ENCODE data around the gene SEMA4D.

Gene SEMA4D

DNA sequence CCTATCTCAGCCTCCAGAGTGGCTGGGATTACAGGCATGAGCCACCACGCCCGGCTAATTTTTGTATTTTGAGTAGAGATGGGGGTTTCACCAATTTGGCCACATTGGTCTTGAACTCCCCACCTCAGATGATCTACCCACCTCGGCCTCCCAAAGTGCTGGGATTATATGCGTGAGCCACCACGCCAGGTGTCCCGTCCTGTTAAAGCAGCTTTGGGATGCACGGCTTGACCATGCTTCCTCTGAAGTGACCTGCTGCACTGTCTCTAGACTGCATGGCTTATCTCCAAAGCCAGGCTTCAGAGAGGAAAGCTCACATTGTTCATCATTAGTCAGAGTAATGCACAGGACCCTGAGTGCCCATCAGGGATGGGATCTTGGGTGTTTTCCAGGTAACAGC is 45.4 kb downstream of the SEMA4D start:
- no peaks in the 10 kb centered on the region for H3K27me3 ChIP-seq (ENCODE audit: insufficient read depth, low read length)
- no peak overlapping the region for H3K4me2 ChIP-seq (ENCODE audit: low read length)
- no peak overlapping the region for H3K9ac ChIP-seq (ENCODE audit: low read length)
- no peaks in the 10 kb centered on the region for H3K36me3 ChIP-seq (ENCODE audit: insufficient read depth, low read length)
- no peaks in the 10 kb centered on the region for H3K79me2 ChIP-seq (ENCODE audit: insufficient read depth, low read length)
- no peaks in the 10 kb centered on the region for H4K20me1 ChIP-seq (ENCODE audit: insufficient read depth, low read length)
- H2AFZ ChIP-seq (ENCODE audit: low read length), result no peak overlapping the region
- no peaks in the 10 kb centered on the region for H3F3A ChIP-seq (ENCODE audit: insufficient read depth, low read length)
- H3K4me3 ChIP-seq (ENCODE audit: low read depth, low read length, poor library complexity, severe bottlenecking), result no peak overlapping the region
- no peaks in the 10 kb centered on the region for H3K4me1 ChIP-seq (ENCODE audit: insufficient read depth, low read length, severe bottlenecking)
- H3K9me2 ChIP-seq (ENCODE audit: low read depth, low read length), result no peaks in the 10 kb centered on the region
- no peaks in the 10 kb centered on the region for H3K9me3 ChIP-seq (ENCODE audit: low read length)
- no peak overlapping the region for H3K27ac ChIP-seq (ENCODE audit: low read depth, low read length, poor library complexity, severe bottlenecking)
- TF ChIP-seq EZH2 (IDR thresholded peaks at IDR 0.05; ENCODE audit: borderline replicate concordance, low read length) (no peak), CTCF (IDR thresholded peaks at IDR 0.05; ENCODE audit: low read length) (no peak)

DNA sequence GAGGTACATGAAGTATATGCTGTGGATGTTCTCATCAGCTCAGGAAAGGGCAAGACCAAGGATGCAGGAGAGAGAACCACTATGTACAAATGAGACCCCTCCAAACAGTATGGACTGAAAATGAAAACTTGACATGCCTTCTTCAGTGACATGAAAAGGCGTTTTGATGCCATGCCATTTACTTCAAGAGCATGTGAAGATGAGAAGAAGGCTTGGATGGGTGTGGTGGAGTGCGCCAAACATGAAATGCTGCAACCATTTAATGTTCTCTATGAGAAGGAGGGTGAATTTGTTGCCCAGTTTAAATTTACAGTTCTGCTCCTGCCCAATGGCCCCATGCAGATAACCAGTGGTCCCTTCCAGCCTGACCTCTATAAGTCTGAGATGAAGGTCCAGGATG is 47.7 kb downstream of the SEMA4D start:
- Histone ChIP-seq H3K36me3 (ENCODE audit: insufficient read depth, low read length) (no peaks in the 10 kb centered on the region), H3K4me2 (ENCODE audit: low read length) (no peak overlapping the region), H4K20me1 (ENCODE audit: insufficient read depth, low read length) (no peaks in the 10 kb centered on the region), H3K9me3 (ENCODE audit: low read length) (no peaks in the 10 kb centered on the region), H3K27ac (ENCODE audit: low read depth, low read length, poor library complexity, severe bottlenecking) (no peak overlapping the region), H3K9ac (ENCODE audit: low read length) (no peak overlapping the region), H3K79me2 (ENCODE audit: insufficient read depth, low read length) (no peaks in the 10 kb centered on the region), H3K27me3 (ENCODE audit: insufficient read depth, low read length) (no peaks in the 10 kb centered on the region), H3K4me1 (ENCODE audit: insufficient read depth, low read length, severe bottlenecking) (no peaks in the 10 kb centered on the region), H2AFZ (ENCODE audit: low read length) (no peak overlapping the region), H3F3A (ENCODE audit: insufficient read depth, low read length) (no peaks in the 10 kb centered on the region), H3K9me2 (ENCODE audit: low read depth, low read length) (no peaks in the 10 kb centered on the region), H3K4me3 (ENCODE audit: low read depth, low read length, poor library complexity, severe bottlenecking) (no peak overlapping the region)
- no peak for TF ChIP-seq EZH2 (IDR thresholded peaks at IDR 0.05; ENCODE audit: borderline replicate concordance, low read length)

GRCh38 chr9:89449261-89449671 is 48.6 kb downstream of the SEMA4D start:
- no peaks in the 10 kb centered on the region for H3K79me2 ChIP-seq (ENCODE audit: insufficient read depth, low read length)
- TF ChIP-seq CTCF (IDR thresholded peaks at IDR 0.05; ENCODE audit: low read length) (no peak), EZH2 (IDR thresholded peaks at IDR 0.05; ENCODE audit: borderline replicate concordance, low read length) (no peak)

DNA sequence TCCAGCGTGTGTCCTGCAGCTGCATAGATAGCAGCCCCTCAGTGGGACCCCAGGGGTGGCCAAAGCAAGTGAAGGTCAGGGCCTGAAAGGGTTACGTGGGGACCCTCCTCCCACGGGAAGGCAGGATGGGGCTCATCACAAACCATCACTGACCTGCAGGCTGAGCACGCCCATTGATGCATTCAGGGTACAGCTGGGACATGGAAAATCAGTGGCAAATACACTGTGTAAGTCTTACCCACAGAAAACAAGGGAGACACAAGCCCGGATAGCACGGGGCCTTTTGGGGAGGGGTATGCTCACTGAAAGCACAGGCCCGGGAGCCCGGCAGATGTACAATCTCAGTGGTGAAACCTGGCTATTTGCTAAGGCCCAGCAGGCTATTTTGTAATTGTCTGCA is 49.1 kb downstream of the SEMA4D start:
- no peak overlapping the region for H3K27ac ChIP-seq (ENCODE audit: low read depth, low read length, poor library complexity, severe bottlenecking)
- TF ChIP-seq EZH2 (IDR thresholded peaks at IDR 0.05; ENCODE audit: borderline replicate concordance, low read length), result no peak
- TF ChIP-seq CTCF (IDR thresholded peaks at IDR 0.05; ENCODE audit: low read length), result no peak
- no peaks in the 10 kb centered on the region for H3K9me2 ChIP-seq (ENCODE audit: low read depth, low read length)
- no peaks in the 10 kb centered on the region for H4K20me1 ChIP-seq (ENCODE audit: insufficient read depth, low read length)
- H3K9ac ChIP-seq (ENCODE audit: low read length), result no peak overlapping the region
- H3K27me3 ChIP-seq (ENCODE audit: insufficient read depth, low read length), result no peaks in the 10 kb centered on the region; the same call in 1 of the 2 replicates
- no peaks in the 10 kb centered on the region for H3K79me2 ChIP-seq (ENCODE audit: insufficient read depth, low read length)
- no peak overlapping the region for H2AFZ ChIP-seq (ENCODE audit: low read length)
- no peak overlapping the region for H3K4me3 ChIP-seq (ENCODE audit: low read depth, low read length, poor library complexity, severe bottlenecking)
- H3F3A ChIP-seq (ENCODE audit: insufficient read depth, low read length), result no peaks in the 10 kb centered on the region
- H3K36me3 ChIP-seq (ENCODE audit: insufficient read depth, low read length), result no peaks in the 10 kb centered on the region
- H3K4me2 ChIP-seq (ENCODE audit: low read length), result no peak overlapping the region
- no peaks in the 10 kb centered on the region for H3K4me1 ChIP-seq (ENCODE audit: insufficient read depth, low read length, severe bottlenecking)
- H3K9me3 ChIP-seq (ENCODE audit: low read length), result no peaks in the 10 kb centered on the region

More at GRCh38 chr9:89449261-89449671, 48.6 kb downstream of the SEMA4D start:
- Histone ChIP-seq H3K9me2 (ENCODE audit: low read depth, low read length) (no peaks in the 10 kb centered on the region), H3K27me3 (ENCODE audit: insufficient read depth, low read length) (no peaks in the 10 kb centered on the region), H3F3A (ENCODE audit: insufficient read depth, low read length) (no peaks in the 10 kb centered on the region), H3K9ac (ENCODE audit: low read length) (no peak overlapping the region), H2AFZ (ENCODE audit: low read length) (no peak overlapping the region), H3K4me1 (ENCODE audit: insufficient read depth, low read length, severe bottlenecking) (no peaks in the 10 kb centered on the region), H3K9me3 (ENCODE audit: low read length) (no peaks in the 10 kb centered on the region), H4K20me1 (ENCODE audit: insufficient read depth, low read length) (no peaks in the 10 kb centered on the region), H3K4me2 (ENCODE audit: low read length) (no peak overlapping the region), H3K27ac (ENCODE audit: low read depth, low read length, poor library complexity, severe bottlenecking) (no peak overlapping the region), H3K4me3 (ENCODE audit: low read depth, low read length, poor library complexity, severe bottlenecking) (no peak overlapping the region), H3K36me3 (ENCODE audit: insufficient read depth, low read length) (no peaks in the 10 kb centered on the region)

All from OCI-LY1 (cell line).